GM13977 (cell line): Measurements from ENCODE around the gene UGGT2.
"Not testable (repeated sequence)": the region's sequence is repeated elsewhere in the genome, so short reads cannot be mapped to it uniquely, and the experiment has no call there.

Source experiments
- DNase-seq: peaks from one replicate; pipeline ENCODE4 v3.0.0; 2012; ENCODE audit warnings: low spot score
- in situ Hi-C: fragments of 300-500 bp; cut with MboI; formaldehyde crosslinking; loops from one replicate; pipeline ENCODE4 v1.12.0; 2022; ENCODE audit warnings: low sequenced_read_pairs, low pct_unique_long_range_greater_than_20kb, mixed read lengths, inconsistent platforms; ENCODE audit not compliant: unreplicated experiment
- TF ChIP-seq, protein P1 (sequence below): IDR thresholded peaks from 2 replicates; pipeline ENCODE4 v1.5.1; 2012; ENCODE audit warnings: mild to moderate bottlenecking, control low read depth; ENCODE audit not compliant: insufficient read depth; ENCODE audit errors: extremely low read depth, missing control alignments

UGGT2 gene

DNA sequence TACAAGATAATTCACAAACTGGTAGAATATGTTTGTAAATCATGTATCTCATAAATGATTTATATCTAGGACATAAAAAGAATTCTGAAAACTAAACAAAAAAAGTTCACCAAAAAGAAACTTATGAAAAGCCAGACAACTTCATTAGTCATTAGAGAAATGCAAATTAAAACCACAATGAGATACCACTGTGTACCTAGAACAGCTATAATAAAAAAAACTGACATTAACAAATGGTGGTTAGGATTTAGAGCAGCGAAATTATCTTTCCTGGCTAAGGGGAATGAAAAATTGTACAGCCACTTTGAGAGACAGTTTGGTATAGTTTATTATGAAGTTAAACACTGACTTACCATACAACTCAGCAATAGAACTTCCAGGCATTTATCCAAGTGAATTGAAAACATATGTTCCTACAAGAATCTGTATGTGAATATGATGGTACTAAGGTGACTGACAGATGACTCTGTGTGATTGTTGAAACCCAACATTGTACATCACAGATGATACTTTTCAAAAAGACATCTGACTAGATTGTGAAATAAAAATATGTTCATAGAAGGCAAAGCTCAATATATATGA lies 41.8 kb downstream of the UGGT2 start:
- TF ChIP-seq, protein P1, sequence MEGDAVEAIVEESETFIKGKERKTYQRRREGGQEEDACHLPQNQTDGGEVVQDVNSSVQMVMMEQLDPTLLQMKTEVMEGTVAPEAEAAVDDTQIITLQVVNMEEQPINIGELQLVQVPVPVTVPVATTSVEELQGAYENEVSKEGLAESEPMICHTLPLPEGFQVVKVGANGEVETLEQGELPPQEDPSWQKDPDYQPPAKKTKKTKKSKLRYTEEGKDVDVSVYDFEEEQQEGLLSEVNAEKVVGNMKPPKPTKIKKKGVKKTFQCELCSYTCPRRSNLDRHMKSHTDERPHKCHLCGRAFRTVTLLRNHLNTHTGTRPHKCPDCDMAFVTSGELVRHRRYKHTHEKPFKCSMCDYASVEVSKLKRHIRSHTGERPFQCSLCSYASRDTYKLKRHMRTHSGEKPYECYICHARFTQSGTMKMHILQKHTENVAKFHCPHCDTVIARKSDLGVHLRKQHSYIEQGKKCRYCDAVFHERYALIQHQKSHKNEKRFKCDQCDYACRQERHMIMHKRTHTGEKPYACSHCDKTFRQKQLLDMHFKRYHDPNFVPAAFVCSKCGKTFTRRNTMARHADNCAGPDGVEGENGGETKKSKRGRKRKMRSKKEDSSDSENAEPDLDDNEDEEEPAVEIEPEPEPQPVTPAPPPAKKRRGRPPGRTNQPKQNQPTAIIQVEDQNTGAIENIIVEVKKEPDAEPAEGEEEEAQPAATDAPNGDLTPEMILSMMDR, result no peak
- no peak for DNase-seq
- in situ Hi-C loops, result no loop called here

- TF ChIP-seq, protein P1, result no peak
- in situ Hi-C loops, result no loop called here
- DNase-seq, result no peak
Measured at GRCh38 chr13:96003304-96003703, 49.9 kb downstream of the UGGT2 start.

- no peak for DNase-seq
- TF ChIP-seq, protein P1, result no peak
- in situ Hi-C loops, result no loop called here
Measured at GRCh38 chr13:96002322-96003131, 50.7 kb downstream of the UGGT2 start.

DNA sequence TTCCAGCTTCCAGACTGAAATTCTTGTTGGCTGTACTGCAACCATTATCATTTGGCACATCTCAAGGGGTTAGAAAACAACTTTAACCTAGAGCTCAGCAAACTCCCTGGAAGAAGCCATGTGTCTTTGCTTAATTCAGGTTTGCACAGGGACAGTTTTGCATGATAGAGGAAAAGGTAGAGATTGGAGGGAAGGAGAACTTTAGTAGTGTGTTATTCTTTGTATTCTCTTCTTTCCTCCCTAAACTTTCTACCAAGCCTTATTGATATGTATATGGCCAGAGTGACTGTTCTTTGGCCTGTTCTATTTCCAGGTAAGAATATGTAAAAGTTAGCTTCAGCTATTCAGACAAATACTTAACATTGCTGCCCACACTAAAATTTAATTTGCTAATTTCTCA lies 53.1 kb downstream of the UGGT2 start:
- in situ Hi-C loops, result no loop called here
- TF ChIP-seq, protein P1, result no peak
- DNase-seq, result no peak

DNA sequence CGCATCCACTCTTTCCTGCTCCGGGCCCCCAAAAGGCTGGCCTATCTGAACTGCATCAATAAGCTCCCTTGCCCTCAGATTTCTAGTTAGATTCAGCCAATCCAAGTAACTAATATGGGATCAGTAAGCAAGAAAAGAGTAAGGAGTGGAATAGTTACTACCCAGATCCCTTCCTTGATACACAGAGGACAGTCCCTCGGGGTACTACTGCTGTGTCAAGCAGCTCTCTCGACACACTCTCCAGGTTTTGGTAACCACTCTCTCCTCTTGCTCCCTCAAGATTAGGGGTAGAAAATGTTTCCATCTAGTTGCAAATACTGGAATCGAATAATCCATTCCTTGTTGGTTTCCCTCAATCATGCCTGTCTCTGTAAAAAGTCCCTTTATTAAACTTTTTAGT lies 65.4 kb downstream of the UGGT2 start:
- TF ChIP-seq, protein P1, result no peak
- DNase-seq, result no peak
- in situ Hi-C loops, result no loop called here

DNA sequence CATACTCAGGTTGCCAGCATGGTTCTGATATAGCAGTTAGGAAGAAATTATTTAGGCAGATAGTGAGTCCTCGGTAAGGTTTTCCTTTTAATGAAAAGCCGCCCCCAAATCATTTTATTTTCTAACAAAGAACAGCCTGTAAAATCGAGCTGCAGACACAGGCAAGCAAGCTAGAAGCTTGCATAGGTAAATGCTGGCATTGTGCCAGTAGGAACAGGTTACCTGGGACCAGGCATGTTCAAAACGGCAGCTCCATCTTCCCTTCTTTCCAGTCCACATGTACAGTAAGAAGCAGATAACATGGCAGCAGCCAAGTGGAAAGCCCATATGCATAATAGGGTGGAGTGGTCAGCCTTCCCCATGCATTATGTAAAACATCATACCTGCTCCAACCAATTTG lies 71.1 kb downstream of the UGGT2 start:
- DNase-seq, result no peak
- in situ Hi-C loops, result no loop called here
- TF ChIP-seq, protein P1, result no peak

DNA sequence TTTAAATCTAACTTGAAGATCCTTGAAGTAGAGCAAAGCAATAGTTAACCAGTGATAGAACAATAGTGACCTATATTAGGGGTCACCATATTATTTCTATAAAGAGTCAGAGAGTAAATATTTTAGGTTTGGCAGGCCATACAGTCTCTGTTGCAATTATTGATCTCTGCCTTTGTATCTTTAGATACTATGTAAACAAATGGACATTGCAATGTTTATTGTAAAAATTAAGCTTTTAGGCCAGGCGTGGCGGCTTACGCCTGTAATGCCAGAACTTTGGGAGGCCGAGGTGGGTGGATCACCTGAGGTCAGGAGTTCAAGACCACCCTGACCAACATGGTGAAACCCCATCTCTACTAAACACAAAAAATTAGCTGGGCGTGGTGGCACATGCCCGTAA lies 80.5 kb downstream of the UGGT2 start:
- DNase-seq, in situ Hi-C loops: not testable (repeated sequence)
